Colonic mucosa (tissue), 4 donors: ENCODE results near the gene RAPH1. TPM values are rescaled to one million over a fixed set of nuclear protein-coding genes. Genes with fewer than 3 reads are reported as not detected.

Experiments
- DNase-seq: peaks from one replicate; pipeline ENCODE4 v3.0.0-alpha.2; 2020
- H3K27ac ChIP-seq: fragments of 200-600 bp; one replicate; pipeline ENCODE4 v1.8.0; 2021
- H3K27me3 ChIP-seq: fragments of 200-600 bp; one replicate; pipeline ENCODE4 v1.8.0; 2021
- H3K36me3 ChIP-seq: fragments of 200-600 bp; one replicate; pipeline ENCODE4 v1.8.0; 2021
- H3K4me1 ChIP-seq: fragments of 200-600 bp; one replicate; pipeline ENCODE4 v1.8.0; 2021; ENCODE audit warnings: mild to moderate bottlenecking
- H3K4me3 ChIP-seq: fragments of 200-600 bp; one replicate; pipeline ENCODE4 v1.8.0; 2021
- H3K9ac ChIP-seq, 2 donors: one replicate each; pipeline ENCODE4 v1.7.0; 2013; ENCODE audit warnings: control low read depth in 2 of 2, low read depth in 2 of 2, low read length in 2 of 2
- H3K9me3 ChIP-seq: fragments of 200-600 bp; one replicate; pipeline ENCODE4 v1.8.0; 2021
- intact Hi-C: fragments of 100-400 bp; cut with DNase I; formaldehyde crosslinking; loops from one replicate; pipeline ENCODE4 v1.14.1; 2022
- total RNA-seq, 2 donors: library from RNA; stranded (reverse); fragmentation: NEBNext Ultra II Directional in 1 of 2; extraction: Animal tissue kit (Norgen Biotek cat#: 25700) in 1 of 2; gene quantifications; one replicate each; pipeline ENCODE4 v1.2.1, GENCODE V29; 2021
- TF ChIP-seq, protein P1 (sequence below): fragments of 200-600 bp; IDR thresholded peaks from one replicate; pipeline ENCODE4 v1.8.0; 2022; ENCODE audit warnings: antibody characterized with exemption, mild to moderate bottlenecking
- donor health status: healthy.
- donor health status: DM: no; HTN: no; CAD: no.
- donor health status: DM: no; HTN: no; CAD: no.

The RAPH1 gene, protein sequence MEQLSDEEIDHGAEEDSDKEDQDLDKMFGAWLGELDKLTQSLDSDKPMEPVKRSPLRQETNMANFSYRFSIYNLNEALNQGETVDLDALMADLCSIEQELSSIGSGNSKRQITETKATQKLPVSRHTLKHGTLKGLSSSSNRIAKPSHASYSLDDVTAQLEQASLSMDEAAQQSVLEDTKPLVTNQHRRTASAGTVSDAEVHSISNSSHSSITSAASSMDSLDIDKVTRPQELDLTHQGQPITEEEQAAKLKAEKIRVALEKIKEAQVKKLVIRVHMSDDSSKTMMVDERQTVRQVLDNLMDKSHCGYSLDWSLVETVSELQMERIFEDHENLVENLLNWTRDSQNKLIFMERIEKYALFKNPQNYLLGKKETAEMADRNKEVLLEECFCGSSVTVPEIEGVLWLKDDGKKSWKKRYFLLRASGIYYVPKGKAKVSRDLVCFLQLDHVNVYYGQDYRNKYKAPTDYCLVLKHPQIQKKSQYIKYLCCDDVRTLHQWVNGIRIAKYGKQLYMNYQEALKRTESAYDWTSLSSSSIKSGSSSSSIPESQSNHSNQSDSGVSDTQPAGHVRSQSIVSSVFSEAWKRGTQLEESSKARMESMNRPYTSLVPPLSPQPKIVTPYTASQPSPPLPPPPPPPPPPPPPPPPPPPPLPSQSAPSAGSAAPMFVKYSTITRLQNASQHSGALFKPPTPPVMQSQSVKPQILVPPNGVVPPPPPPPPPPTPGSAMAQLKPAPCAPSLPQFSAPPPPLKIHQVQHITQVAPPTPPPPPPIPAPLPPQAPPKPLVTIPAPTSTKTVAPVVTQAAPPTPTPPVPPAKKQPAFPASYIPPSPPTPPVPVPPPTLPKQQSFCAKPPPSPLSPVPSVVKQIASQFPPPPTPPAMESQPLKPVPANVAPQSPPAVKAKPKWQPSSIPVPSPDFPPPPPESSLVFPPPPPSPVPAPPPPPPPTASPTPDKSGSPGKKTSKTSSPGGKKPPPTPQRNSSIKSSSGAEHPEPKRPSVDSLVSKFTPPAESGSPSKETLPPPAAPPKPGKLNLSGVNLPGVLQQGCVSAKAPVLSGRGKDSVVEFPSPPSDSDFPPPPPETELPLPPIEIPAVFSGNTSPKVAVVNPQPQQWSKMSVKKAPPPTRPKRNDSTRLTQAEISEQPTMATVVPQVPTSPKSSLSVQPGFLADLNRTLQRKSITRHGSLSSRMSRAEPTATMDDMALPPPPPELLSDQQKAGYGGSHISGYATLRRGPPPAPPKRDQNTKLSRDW
- 10 to 100 TPM; 26.1 to 39.5 TPM for total RNA-seq

DNA sequence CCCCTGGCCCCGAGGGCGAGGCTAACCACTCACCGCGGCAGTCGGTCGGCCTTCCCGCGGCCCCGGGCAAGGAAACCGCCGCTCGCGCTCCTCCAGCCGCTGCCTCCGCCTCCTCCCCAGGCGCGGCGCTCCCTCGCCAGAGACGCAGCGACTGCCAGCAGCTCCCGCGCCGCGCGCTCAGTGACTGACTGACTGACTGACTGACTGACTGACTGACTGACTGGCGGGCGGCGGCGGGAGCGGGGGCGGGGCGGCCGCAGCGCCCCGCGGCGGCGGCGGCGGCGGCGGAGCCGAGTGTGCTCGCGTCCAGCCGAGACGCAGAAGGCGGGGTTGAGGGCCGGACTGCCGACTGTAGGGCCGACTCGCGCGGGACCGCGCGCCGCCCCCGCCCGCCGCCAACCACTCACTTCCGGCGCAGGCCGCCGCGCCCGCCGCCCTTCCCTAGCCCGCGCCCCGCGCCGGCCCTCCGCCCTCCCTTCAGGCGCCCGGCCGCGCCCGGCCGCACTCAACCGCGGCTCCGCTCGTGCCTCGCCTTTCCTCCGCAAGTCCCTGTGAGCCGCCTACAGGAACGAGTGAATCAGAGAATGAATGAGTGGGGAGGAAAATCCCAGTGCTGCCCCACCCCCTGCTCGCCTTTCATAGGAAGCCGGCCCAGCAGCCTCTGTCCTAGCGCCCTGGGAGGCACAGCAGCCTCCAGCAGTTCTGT lies at the start of gene RAPH1:
Gene RAPH1 (minus strand): TSS at position 224 of the 706 bp plus-strand sequence. CDS start 39,948 bp downstream, outside the sequence.
- peak within 1 kb of the TSS; percentile 96 for H3K27ac ChIP-seq
- H3K9ac ChIP-seq = peak within 1 kb of the TSS; percentile 92 to 96
- peak within 1 kb of the TSS; percentile 94 for H3K4me3 ChIP-seq
- intact Hi-C loops = no loop called here
- TF ChIP-seq, protein P1, sequence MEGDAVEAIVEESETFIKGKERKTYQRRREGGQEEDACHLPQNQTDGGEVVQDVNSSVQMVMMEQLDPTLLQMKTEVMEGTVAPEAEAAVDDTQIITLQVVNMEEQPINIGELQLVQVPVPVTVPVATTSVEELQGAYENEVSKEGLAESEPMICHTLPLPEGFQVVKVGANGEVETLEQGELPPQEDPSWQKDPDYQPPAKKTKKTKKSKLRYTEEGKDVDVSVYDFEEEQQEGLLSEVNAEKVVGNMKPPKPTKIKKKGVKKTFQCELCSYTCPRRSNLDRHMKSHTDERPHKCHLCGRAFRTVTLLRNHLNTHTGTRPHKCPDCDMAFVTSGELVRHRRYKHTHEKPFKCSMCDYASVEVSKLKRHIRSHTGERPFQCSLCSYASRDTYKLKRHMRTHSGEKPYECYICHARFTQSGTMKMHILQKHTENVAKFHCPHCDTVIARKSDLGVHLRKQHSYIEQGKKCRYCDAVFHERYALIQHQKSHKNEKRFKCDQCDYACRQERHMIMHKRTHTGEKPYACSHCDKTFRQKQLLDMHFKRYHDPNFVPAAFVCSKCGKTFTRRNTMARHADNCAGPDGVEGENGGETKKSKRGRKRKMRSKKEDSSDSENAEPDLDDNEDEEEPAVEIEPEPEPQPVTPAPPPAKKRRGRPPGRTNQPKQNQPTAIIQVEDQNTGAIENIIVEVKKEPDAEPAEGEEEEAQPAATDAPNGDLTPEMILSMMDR = no peak
- H3K9me3 ChIP-seq = no peaks in the 10 kb centered on the region
- H3K36me3 ChIP-seq = no peaks in the 10 kb centered on the region
- H3K27me3 ChIP-seq = no peaks in the 10 kb centered on the region
- DNase-seq = peak; percentile 87
- H3K4me1 ChIP-seq = peaks cover 3% of the 10 kb centered on the region

DNA sequence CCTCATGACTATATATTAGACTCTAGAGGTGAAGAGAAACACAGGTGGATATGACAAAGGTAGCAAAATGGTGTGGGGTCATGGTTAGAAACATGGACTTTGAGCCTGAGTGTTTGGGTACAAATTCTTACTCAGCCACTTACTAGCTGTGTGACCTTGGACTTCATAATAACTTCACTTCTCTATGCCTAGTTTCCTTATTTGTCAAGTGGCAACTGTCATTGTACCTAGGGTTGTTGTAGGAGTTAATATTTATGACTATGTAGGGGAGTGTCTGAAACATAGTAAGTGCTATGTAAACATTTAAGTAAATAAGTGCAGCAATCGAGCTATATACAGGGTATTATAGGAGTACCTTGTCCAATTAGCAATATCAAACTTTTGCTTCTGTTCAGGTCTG lies 49.7 kb upstream of the RAPH1 start:
- TF ChIP-seq, protein P1 = no peak
- H3K4me3 ChIP-seq = no peak overlapping the region
- no peak overlapping the region for H3K9ac ChIP-seq
- H3K9me3 ChIP-seq = no peaks in the 10 kb centered on the region
- H3K36me3 ChIP-seq = no peaks in the 10 kb centered on the region
- DNase-seq = peak; percentile 32
- H3K27me3 ChIP-seq = no peaks in the 10 kb centered on the region
- peaks cover 19% of the 10 kb centered on the region for H3K4me1 ChIP-seq
- intact Hi-C loops = no loop called here
- H3K27ac ChIP-seq = peak overlapping the region; percentile 78

DNA sequence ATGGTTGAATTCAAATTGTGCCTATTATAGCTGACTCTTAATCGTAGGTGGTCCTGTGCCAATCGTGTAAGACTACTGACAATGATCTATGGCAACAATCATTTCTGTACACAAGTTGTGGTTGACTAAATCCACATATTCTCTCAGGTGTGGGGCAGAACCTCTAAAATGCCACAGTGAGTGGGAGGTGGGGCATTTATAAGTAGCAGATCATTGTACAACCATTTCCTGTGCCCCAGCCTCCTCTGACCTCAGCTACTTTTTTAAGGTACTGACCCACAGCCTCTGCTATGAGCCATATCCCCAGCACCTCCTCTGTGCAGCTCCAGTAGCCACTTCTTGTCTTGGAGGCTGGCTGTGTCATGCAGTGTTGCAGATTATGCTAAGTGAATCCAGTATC lies 48.6 kb upstream of the RAPH1 start:
- no peaks in the 10 kb centered on the region for H3K27me3 ChIP-seq
- intact Hi-C loops = no loop called here
- TF ChIP-seq, protein P1 = no peak
- peak overlapping the region; percentile 78 for H3K27ac ChIP-seq
- H3K9ac ChIP-seq = peak overlapping the region in 1 of 2 donors; percentile 9
- no peak overlapping the region for H3K4me3 ChIP-seq
- H3K9me3 ChIP-seq = no peaks in the 10 kb centered on the region
- DNase-seq = no peak
- peaks cover 24% of the 10 kb centered on the region for H3K4me1 ChIP-seq
- H3K36me3 ChIP-seq = no peaks in the 10 kb centered on the region

DNA sequence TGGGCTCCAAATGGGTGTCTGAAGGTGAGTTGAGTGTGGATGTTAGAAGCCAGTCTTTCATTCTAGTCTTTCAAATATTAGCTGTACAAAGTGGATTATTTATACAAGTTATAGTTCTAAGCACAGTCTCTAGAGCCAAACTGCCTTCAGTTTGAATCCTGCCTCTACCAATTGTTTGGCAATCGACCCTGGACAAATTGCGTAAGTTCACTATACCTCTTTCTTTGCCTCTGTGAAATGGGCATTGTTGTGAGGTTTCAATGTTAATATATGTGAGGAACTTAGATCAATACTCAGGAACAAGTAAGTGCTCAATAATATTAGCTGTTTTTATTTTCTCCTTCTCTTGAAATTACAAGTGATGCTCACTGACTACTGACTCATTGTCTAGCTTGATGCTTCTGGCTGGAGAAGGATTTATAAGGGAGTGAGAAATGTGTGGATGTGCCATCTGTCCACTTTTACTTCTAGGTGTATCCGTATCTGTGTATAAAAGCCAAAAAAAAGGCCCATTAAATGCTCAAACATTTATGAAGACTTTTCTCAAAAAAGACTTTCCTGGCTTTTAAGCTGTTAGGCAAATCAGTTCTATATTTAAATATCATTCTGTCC lies 48.1 kb upstream of the RAPH1 start:
- intact Hi-C loops = no loop called here
- H3K4me3 ChIP-seq = no peak overlapping the region
- H3K36me3 ChIP-seq = no peaks in the 10 kb centered on the region
- TF ChIP-seq, protein P1 = no peak
- peak overlapping the region; percentile 78 for H3K27ac ChIP-seq
- H3K27me3 ChIP-seq = no peaks in the 10 kb centered on the region
- no peaks in the 10 kb centered on the region for H3K9me3 ChIP-seq
- peaks cover 24% of the 10 kb centered on the region for H3K4me1 ChIP-seq
- no peak for DNase-seq
- peak overlapping the region in 1 of 2 donors; percentile 67 for H3K9ac ChIP-seq
